ENCODE measurements around the gene AIP.

Gene AIP

GRCh38 chr11:67539550-67539949, 56.7 kb downstream of the AIP start:
- no peak for DNase-seq (ENCODE audit: low read depth)
- TF ChIP-seq CTCF (IDR thresholded peaks at IDR 0.05; ENCODE audit: low read depth, low read length, missing control alignments), result no peak
- H3K4me3 ChIP-seq (ENCODE audit: low read depth, low read length), result no peak overlapping the region

Data from GM12864 (cell line).